Mammary epithelial cell (primary cell): ENCODE results near the gene DIPK1A.
A peak's percentile ranks its signal among the peaks of the same experiment; 100 is the strongest.

Experiments
- EZH2 ChIP-seq: IDR thresholded peaks from 2 replicates; pipeline ENCODE4 v1.6.1; 2012; ENCODE audit warnings: low read length, inconsistent platforms, borderline replicate concordance
- TF ChIP-seq, protein P1 (sequence below), 2 donors: IDR thresholded peaks in 1 of 2; conservative IDR thresholded peaks in 1 of 2; 2 replicates each; pipeline ENCODE4 v1.5.1; 2011 to 2012; ENCODE audit warnings: inconsistent platforms in 2 of 2, low read length in 2 of 2, mild to moderate bottlenecking in 2 of 2, control low read depth in 1 of 2, low read depth in 1 of 2; ENCODE audit not compliant: insufficient read depth in 1 of 2; ENCODE audit errors: extremely low read depth in 1 of 2

DNA sequence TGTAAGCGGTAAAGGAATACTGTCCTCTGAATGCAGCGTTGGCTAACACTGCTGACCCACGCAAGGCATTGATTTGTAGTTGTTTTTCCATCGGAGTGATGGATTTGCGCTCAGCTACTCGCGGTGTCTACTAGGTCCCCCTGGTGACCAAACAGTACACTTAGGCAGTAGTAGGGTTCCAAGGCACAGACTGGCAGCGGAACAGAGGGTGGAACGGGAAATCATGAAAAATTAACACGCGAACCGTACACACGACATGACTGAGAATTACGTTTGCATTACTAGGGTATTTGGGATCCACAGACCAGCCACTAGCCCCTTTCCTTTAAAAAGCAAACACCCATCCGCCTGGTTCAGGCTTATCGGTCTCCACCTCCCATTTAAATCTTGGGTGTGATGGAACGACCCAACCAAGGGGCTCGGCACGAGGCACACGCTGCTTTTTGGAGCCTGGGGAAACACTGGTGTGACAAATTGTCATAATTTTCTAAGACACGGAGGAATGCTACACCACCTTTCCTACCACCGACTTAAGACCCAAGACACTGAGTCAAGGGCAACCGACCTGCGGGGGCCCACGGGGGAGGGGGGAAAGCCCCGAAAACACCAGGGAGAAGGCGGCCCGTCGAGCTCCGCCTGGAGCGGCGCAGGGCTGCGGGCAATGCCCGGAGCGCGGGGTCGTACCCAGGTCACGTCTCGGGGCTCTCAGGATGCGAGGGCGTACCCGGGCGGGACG lies 699 bp downstream of the DIPK1A start:
- TF ChIP-seq, protein P1, sequence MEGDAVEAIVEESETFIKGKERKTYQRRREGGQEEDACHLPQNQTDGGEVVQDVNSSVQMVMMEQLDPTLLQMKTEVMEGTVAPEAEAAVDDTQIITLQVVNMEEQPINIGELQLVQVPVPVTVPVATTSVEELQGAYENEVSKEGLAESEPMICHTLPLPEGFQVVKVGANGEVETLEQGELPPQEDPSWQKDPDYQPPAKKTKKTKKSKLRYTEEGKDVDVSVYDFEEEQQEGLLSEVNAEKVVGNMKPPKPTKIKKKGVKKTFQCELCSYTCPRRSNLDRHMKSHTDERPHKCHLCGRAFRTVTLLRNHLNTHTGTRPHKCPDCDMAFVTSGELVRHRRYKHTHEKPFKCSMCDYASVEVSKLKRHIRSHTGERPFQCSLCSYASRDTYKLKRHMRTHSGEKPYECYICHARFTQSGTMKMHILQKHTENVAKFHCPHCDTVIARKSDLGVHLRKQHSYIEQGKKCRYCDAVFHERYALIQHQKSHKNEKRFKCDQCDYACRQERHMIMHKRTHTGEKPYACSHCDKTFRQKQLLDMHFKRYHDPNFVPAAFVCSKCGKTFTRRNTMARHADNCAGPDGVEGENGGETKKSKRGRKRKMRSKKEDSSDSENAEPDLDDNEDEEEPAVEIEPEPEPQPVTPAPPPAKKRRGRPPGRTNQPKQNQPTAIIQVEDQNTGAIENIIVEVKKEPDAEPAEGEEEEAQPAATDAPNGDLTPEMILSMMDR (conservative IDR thresholded peaks at IDR 0.05 in 1 of 2, IDR thresholded peaks at IDR 0.05 in 1 of 2; ENCODE audit: extremely low read depth in 1 of 2, insufficient read depth in 1 of 2, low read depth in 1 of 2, low read length in 2 of 2), result peak; percentile 60 to 85
- no peak for TF ChIP-seq EZH2
